ENCODE data around the gene BOC.

BOC gene

GRCh38 chr3:113271189-113271588 is 59.8 kb downstream of the BOC start:
- no peak for DNase-seq

DNA sequence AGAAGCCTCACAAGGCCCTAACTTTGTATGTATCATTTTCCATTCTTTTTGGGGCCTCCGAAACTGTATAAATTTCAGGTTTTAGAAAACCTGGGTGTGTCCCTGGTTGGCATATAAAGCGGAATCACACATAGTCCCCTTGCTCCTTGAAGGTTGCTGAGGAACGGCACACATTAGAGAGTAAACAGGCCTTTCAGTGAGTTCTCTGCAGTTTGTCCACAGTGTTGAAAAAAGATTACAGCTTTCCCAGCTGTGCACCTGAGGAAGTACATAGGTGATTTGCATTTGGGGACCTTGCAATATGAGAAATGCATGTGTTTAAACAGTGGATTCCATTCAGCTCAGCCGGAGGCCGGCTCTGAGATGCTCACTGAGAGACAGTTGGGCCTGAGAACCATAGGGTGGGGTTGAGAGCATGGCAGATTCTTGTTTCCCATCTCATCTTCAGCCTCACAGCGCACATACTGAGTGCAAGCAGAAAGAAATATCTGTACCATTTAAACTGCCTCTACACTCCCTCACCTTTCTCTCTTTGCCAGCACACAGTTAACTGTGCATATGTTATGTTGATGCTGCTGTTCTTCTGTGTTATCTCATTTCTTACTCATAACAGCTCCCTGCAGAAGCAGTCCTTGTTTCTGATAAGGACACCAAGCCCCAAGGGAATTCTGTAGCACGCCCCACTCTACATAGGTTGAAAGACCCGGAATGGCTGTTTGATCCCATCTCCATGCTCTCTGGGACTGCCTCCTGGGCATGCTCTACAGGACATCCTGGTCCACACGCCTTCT is 60.4 kb downstream of the BOC start:
- no peak for DNase-seq

DNA sequence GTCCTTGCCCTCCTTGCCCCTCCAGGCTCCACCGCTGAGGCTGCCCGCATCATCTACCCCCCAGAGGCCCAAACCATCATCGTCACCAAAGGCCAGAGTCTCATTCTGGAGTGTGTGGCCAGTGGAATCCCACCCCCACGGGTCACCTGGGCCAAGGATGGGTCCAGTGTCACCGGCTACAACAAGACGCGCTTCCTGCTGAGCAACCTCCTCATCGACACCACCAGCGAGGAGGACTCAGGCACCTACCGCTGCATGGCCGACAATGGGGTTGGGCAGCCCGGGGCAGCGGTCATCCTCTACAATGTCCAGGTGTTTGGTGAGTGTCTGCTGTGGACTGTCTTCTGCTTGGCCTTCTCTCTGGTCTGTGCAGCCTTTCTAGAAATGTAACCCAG is 61.0 kb downstream of the BOC start:
- no peak for DNase-seq

- no peak for DNase-seq
Observed at GRCh38 chr3:113273011-113273410, 61.7 kb downstream of the BOC start.

- no peak for DNase-seq
Observed at GRCh38 chr3:113273604-113274378, 62.4 kb downstream of the BOC start.

- DNase-seq: no peak
Observed at GRCh38 chr3:113274425-113275257, 63.3 kb downstream of the BOC start.

DNA sequence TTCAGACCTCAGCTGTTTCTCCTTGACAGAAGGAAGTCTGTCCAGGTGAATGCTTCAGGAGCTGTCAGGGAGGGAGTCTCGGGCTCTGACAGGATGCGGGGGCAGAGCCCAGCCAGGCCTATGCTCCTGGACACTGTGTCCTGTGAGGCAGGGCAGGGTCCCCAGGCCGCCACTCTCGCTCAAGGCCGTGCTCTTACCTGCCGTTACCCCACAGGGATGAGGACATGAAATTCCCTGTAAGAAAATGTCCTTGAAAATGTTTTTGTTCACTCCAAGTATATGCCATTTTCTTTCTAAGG is 63.9 kb downstream of the BOC start:
- no peak for DNase-seq

- DNase-seq: no peak
Observed at GRCh38 chr3:113275583-113275928, 64.2 kb downstream of the BOC start.

DNA sequence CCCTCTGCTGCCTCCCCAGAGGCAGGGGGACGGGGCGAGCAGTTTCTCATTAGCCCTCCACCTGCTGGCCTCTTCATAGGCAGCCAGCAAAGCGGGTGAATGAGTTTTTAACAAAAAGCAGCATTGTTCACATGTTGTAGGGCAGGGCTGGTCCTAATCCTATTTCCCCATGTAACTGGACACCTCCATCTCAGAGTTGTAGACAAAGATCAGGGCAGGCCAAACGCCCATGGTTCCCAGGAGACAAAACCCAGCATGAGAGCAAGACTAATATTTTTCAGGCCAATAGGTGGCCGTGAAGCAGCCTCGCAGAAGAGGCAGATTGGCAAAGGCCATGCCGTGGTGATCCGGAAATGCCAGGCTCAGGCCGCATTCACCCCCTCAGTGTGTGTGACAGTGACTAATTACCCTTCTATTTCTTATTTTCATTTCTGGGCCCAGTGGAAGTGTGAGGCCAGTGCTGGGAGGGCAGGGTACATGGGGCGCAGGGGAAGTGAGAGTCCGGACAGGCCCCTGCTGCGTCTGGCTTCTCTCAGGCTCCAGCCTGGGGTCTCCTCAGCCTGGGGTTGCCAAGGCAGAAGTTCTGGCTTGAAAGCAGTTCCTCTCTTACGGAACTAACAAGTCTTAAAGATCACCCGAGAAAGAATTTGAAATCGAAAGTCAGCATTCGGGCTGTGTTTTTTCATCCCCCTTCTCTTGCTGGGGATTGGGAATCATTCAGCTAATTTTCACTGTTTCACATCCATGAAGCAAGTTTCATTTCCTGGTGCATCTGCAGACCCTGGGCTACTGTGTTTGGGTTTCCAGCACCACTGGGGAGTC is 64.8 kb downstream of the BOC start:
- DNase-seq: no peak

DNA sequence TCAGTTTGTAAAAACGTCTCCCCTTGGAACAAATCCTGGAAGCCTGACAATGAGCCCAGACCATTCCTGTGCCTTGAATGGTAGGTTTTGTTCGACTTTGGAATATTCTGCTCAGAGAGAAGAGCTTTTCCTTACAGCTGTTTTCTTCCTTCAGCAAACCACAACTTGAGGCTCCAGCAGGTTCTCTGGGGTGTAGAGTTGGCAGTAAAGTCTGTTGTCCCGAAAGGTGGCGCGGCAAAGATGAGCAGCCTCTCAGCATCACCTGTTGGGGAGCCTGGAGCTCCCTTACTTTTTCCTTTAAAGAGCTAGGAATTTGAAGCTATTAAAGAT is 65.4 kb downstream of the BOC start:
- DNase-seq: no peak

DNA sequence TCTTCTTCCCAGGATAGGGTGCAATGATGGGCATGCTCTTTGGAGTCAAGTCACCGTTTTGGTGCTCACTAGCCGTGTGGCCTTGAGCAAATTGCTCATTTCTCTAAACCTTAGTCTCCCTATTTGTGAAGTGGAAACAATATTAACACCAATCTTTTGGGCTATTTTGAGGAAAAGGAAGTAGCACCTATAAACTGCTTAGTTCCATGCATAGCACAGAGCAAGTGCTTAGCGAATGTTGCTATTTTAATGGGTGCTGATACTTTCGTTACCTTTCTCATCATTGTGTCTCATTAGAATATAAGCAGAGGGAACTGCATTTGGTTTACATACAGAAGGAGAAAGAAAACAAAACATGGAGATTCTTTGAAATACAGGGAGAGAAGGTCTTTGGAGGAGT is 66.1 kb downstream of the BOC start:
- no peak for DNase-seq

DNA sequence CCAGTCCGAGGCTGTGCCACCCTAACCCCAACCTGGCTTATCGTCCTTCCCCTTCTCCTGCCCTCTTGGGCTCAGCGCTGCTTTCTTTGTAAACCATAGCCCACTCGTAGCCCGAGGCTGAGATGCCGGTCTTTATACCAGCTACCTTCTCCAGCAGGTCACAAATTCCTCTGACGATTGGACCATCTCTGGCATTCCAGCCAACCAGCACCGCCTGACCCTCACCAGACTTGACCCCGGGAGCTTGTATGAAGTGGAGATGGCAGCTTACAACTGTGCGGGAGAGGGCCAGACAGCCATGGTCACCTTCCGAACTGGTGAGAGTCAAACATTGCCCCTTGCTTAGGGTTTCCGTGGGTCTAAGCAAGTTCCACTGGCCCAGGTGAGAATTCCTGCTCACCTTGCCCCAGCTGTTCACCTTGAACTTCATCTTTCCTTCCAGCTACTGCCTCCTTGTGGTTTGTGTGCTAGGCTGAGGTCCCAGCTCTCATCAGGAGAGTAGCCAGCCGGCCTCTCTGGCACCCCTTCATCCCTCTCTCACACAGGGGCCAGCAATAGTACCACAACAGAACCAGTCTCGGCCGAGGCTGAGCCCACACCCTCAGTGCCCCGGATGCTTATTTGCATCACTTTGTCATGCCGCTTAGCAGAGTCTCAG is 66.7 kb downstream of the BOC start:
- DNase-seq: no peak

- no peak for DNase-seq
Observed at GRCh38 chr3:113278599-113278955, 67.2 kb downstream of the BOC start.

- DNase-seq: no peak
Observed at GRCh38 chr3:113279686-113280085, 68.3 kb downstream of the BOC start.

DNA sequence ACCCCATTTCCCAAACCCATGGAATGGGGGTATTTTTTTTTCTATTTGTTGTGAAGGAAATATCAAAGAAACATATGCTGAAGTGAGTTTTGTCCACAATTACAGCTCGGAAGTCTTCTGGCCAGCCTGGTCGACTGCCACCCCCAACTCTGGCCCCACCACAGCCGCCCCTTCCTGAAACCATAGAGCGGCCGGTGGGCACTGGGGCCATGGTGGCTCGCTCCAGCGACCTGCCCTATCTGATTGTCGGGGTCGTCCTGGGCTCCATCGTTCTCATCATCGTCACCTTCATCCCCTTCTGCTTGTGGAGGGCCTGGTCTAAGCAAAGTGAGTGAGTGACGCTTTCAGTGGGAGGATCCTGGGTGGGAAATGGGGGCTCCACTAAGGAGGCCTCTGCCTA is 71.9 kb downstream of the BOC start:
- DNase-seq: no peak

GRCh38 chr3:113284453-113285050 is 73.2 kb downstream of the BOC start:
- no peak for DNase-seq

DNA sequence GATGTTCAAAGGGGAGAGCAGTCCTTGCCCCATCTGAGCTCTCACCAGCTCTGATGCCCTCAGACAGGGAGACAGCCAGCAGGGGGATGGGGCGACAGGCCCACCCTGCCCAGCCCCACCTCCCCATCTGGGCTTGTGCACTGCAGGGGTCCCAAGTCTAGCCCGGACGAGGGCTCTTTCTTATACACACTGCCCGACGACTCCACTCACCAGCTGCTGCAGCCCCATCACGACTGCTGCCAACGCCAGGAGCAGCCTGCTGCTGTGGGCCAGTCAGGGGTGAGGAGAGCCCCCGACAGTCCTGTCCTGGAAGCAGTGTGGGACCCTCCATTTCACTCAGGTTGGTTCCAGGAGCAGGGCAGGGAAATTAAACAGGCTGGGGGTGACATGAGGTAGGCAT is 73.9 kb downstream of the BOC start:
- DNase-seq: no peak

DNA sequence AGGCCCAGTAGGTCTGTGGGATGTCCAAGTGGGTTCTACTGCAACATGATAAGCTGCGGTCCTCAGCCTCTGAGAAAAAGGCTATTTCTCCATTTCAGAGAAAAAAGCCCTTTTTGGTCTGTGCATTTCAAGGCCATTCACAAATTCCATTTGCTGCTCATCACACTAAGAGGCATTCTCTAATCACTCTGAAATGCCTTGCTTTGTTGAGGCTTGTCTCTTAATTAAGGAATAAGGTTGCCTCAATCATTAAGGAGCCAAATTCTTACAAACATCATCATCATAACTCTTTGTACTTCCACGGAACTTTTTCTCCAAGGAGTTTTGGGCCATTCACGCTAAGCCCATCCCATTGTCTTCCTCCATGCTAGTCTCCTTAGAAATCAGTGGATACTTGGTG is 74.4 kb downstream of the BOC start:
- DNase-seq: no peak

- DNase-seq: no peak
Observed at GRCh38 chr3:113286524-113286923, 75.2 kb downstream of the BOC start.

DNA sequence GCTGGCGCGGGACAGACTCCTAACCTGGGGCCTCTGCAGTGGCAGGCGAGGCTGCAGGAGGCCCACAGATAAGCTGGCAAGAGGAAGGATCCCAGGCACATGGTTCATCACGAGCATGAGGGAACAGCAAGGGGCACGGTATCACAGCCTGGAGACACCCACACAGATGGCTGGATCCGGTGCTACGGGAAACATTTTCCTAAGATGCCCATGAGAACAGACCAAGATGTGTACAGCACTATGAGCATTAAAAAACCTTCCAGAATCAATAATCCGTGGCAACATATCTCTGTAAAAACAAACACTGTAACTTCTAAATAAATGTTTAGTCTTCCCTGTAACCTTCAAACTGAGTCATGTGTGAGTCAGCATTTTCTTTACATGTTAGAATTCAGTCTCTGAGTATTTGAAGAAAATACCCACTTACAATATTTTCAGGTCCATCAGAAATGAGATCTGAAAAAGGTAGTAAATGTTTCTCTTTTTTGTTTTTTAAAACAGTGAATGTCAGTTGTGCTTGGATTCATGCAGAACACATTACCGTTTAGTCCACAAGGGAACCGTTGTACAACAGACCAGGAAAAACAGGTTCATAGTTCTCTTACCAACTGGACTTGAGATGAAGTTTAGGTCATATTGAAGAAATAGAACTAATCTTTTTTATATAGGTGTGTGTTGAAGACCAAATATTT is 75.9 kb downstream of the BOC start:
- DNase-seq: no peak

DNA sequence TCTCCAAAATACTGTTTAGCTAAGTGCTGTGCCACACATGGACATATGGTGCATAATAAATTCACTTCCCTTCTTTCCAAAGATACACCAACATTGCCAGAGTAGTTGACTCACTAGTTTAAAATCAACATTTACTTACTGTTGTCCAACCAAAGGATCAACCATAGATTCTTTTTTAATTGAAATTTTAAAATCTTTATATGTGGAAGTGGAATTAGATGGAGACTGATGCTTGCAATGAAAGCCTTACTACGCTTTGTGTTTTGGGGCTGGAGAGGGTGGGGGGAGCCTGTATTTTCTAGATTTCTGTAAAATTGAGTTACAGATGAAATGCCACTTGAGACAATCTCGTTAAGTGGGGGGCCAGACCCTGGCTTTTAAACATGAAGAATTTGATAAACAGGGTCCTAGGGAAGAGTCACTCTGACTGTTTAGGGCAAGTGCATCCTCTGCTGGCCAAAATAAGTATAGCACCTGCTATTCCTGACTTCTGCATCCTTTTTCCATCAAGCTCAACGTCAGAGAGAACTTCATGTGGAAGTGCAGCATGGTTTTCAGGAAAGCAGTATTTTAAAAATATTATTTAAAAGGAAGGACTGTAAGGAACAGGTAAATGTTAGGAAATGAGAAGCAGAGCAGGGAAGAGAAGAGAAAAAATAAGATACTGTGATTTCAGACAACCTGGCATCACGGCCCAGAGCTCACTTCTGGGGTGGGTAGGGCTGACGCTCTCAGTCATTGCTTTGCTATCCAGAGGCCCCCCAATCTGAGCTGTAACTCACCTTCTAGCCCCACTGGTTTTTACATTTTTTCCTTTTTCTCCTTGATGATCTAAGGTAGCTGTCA is 76.7 kb downstream of the BOC start:
- peak; percentile 47 for DNase-seq
